22Rv1 (cell line): ENCODE measurements around the gene RREB1.

Source experiments
- ZFX ChIP-seq: fragments of 450-650 bp; IDR thresholded peaks from 2 replicates; pipeline ENCODE4 v1.6.1; 2017; ENCODE audit warnings: antibody characterized with exemption, borderline replicate concordance
- TF ChIP-seq, protein P1 (sequence below): fragments of 450-650 bp; IDR thresholded peaks from 2 replicates; pipeline ENCODE4 v1.5.1; 2017; ENCODE audit warnings: mild to moderate bottlenecking

- TF ChIP-seq, protein P1, sequence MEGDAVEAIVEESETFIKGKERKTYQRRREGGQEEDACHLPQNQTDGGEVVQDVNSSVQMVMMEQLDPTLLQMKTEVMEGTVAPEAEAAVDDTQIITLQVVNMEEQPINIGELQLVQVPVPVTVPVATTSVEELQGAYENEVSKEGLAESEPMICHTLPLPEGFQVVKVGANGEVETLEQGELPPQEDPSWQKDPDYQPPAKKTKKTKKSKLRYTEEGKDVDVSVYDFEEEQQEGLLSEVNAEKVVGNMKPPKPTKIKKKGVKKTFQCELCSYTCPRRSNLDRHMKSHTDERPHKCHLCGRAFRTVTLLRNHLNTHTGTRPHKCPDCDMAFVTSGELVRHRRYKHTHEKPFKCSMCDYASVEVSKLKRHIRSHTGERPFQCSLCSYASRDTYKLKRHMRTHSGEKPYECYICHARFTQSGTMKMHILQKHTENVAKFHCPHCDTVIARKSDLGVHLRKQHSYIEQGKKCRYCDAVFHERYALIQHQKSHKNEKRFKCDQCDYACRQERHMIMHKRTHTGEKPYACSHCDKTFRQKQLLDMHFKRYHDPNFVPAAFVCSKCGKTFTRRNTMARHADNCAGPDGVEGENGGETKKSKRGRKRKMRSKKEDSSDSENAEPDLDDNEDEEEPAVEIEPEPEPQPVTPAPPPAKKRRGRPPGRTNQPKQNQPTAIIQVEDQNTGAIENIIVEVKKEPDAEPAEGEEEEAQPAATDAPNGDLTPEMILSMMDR: no peak
- no peak for TF ChIP-seq ZFX
These were observed 3.0 kb upstream of the RREB1 start for GRCh38 chr6:7104752-7105151.
